ENCODE results near the gene GPR65.
"Not testable (repeated sequence)": the region's sequence is repeated elsewhere in the genome, so short reads cannot be mapped to it uniquely, and the experiment has no call there.

The GPR65 gene

DNA sequence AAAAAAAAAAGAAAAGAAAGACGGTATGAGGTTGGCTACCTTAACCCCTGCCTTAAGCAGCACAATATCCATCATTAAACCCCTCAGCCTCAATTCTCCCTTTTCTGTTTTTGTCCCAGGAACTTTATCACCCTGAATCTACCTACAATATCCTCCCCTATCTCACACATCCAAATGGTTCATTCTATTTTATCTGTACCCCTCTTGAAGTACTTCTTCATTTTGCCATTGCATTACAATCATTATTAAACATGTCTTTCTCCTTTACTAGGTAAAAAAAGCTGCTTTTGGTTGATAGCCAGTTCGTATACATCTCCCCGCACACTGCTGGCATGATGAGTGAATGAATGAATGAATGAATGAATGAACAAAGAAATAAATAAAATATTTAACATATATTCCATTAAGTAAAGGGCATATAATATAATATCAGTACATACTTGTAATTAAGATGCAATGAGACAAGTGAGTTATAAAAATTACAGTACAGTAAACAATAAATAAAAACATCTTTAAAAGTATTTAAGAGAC, 364 bp upstream of the GPR65 start:
- no peak for DNase-seq

DNA sequence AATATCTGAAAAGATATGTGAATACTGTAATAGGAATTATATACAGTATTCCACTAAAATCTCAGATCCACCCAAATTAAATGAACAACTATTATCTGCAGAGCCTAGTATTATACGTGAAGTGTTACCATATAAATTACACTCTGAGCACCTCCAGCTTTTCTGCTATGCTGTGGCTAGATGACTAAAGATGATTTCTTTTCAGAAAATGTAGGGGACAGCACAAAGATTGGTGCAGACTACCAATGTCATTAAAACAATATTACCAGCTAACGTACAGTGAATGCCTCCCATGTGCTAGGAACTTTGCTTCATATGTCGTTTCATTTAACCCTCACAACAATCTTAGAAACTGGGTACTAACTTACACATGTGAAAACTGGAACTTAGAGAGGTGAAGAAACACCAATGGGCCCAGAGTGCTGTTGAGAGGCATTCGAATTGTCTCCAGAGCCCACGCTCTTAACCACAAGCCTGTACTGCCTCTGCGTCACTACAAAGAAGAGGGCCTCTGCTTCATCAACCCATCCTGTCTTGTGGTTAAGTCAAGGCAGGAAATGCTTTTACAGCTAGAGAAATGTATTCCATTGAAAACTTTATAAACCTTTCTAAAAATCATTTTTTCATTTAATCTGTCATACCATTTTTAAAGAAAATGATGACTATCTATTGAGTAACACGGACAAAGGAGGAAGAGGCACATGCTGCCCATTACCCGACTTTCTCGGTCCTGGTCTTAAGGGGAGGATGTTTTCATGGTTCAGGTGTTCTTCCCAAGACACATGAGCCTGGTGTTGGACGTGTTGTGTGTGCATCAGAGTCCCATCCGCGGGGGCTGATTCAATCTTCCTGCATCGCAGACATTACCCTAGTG, 1.3 kb downstream of the GPR65 start:
- DNase-seq: no peak

DNA sequence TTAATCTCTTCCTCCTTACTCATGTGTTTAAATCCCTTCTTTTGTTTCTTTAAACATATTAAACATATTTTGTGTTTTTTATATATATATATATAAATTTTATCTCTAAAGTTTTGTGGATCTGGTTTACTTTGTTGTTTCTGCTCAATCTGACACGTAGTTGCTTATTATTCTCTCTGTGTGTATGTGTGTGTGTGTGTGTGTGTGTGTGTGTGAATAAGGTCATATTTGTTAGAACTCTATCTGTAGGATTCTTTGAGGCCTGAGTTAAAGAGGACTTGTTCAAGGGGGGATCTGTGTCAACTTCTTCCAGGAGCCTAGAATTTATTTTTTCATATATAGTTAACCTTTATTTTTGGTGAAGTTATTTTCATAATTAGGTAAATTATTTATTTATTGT, 2.7 kb downstream of the GPR65 start:
- DNase-seq: no peak

GRCh38 chr14:88008039-88008742, 3.3 kb downstream of the GPR65 start:
- DNase-seq: no peak

DNA sequence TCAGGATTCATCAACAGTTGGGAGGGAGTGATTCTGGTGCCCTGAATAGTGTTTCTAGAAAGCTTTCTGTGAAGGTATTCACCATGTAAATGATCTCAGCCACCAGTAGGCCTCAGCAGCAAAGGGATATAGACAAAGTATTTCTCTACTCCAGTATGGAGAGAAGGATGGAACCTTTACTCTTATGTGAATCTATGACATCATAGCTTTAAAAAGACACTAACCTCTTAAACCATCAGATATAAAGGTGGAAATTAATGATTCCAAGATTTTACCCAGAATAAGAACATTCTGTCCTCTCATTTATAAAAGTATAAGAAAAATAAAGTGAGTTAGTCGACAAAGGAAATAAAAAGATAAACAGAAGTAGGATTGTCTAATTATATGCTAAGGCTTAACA, 4.6 kb downstream of the GPR65 start:
- DNase-seq: no peak

DNA sequence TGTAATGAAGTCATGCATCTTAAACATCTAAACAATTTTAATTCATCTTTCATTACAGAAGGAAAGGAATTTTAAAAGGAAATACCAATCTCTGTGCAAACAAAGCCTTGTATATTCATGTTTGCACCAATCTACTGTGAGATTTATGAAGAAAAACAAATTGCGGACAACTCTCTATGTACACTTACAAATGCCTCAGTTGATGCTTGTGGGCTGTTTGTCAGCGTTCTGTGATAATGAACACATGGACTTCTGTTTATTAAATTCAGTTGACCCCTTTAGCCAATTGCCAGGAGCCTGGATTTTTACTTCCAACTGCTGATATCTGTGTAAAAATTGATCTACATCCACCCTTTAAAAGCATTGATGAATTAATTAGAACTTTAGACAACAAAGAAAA, 5.4 kb downstream of the GPR65 start:
- no peak for DNase-seq

DNA sequence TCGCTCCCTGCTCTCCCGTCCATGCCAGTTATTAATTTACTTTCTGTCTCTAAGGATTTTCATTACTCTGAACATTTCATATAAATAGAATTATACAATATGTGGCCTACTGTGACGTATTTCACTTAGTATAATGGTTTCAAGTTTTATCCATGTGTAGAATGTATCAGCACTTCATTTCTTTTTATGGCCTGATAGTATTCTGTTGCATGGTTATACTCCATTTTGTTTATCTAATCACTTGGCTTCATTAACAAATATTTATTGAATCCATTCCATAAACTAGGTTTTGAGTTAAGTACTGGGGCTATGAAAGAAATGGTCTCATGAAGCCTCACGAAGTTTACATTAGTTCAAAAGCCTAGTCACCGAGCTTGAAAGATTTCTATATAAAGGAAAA, 7.6 kb downstream of the GPR65 start:
- DNase-seq: no peak

- peak; percentile 64 for DNase-seq
Measured at GRCh38 chr14:88013750-88014349, 8.9 kb downstream of the GPR65 start.

- no peak for DNase-seq
Measured at GRCh38 chr14:88016768-88017167, 11.8 kb downstream of the GPR65 start.

- no peak for DNase-seq
Measured at GRCh38 chr14:88017535-88017934, 12.6 kb downstream of the GPR65 start.

- DNase-seq: no peak
Measured at GRCh38 chr14:88023658-88024187, 18.8 kb downstream of the GPR65 start.

DNA sequence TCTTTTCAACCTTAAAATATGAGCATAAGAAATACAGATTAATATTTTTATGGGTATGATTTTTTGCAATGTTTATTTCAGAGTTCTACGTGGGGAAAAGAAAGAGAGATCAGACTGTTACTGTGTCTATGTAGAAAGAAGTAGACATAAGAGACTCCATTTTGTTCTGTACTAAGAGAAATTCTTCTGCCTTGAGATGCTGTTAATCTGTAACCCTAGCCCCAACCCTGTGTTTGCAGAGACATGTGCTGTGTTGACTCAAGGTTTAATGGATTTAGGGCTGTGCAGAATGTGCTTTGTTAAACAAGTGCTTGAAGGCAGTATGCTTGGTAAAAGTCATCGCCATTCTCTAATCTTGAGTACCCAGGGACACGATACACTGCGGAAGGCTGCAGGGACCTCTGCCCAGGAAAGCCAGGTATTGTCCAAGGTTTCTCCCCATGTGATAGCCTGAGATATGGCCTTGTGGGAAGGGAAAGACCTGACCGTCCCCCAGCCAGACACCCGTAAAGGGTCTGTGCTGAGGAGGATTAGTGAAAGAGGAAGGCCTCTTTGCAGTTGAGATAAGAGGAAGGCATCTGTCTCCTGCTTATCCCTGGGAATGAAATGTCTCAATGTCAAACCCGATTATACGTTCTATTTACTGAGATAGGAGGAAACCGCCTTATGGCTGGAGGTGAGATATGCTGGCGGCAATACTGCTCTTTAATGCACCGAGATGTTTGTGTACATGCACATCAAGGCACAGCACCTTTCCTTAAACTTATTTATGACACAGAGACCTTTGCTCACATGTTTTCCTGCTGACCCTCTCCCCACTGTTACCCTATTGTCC, 19.5 kb downstream of the GPR65 start:
- DNase-seq: not testable (repeated sequence)

- DNase-seq: no peak
Measured at GRCh38 chr14:88025313-88025712, 20.4 kb downstream of the GPR65 start.

GRCh38 chr14:88026890-88027289, 22.0 kb downstream of the GPR65 start:
- no peak for DNase-seq

DNA sequence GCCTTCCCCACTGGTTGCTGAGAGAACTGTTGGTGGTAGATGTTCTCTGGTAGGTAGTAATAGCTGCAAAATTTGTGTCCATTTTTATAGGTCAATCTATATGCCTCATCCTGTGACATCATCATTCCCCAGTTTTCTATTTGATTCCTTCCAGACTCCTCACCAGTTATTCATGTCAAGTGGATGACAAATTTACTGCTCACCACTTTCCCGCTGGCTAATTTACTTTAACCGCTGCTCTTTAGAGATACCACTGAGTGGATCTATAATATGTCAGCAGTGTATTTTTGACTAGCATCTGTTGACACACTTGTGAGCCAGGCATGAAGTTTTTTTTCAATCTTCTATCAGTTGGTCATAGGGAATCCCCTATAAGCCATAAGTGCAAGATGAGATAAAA, 24.6 kb downstream of the GPR65 start:
- DNase-seq: no peak

DNA sequence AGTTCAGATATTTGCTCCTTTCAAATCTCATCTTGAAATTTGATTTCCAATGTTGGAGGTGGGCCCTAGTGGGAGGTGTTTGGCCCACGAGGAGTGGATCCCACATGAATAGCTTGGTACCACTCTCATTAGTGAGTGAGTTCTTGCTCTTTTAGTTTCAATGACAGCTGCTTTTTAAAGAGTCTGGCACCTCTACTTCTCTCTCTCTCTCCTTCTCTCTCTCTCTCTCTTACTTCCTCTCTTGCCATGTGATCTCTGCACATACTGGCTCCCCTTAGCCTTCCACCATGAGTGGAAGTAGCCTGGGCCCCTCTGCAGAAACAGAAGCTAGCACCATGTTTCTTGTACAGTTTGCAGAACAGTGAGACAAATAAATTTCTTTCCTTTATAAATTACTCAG, 25.1 kb downstream of the GPR65 start:
- DNase-seq: no peak

- DNase-seq: no peak
Measured at GRCh38 chr14:88030892-88031291, 26.0 kb downstream of the GPR65 start.

DNA sequence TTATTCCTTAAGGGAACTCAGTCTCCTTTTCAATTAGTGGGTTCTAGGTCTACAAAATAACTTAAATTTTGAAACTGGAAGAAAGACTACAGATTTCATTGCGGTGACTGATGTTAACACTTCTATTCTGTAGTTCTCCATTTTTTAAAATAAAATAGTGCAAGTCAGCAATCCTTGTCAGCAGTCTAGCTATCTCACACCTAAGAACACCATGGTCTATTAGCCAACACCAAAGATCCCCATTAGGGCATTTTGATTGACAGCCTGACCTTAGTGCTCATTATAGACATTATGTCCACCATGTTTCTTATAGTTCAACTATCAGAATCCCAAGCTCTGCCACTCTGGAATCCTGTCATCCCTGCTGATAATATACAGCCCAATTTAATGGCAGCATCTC, 27.4 kb downstream of the GPR65 start:
- DNase-seq: no peak

DNA sequence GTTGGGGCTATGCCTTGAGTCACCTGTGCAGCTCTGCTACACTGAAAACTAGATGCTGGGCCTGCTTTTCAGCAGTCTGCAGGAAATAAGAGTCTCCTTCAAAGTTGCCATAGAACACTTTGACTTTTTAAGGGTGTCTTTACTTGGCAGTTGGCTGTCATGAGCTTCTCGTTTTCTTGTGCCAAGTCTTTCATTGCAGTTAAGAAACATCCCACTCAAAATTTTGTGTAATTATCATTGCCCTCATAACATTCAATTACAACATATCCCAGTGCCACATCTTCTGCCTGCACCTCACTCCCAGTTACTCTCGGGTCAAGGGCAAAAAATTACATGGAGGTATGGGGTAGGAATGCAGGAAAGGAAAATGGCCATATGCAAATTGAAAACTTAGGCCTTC, 29.1 kb downstream of the GPR65 start:
- DNase-seq: no peak

- DNase-seq: no peak
Measured at GRCh38 chr14:88036422-88036821, 31.5 kb downstream of the GPR65 start.

DNA sequence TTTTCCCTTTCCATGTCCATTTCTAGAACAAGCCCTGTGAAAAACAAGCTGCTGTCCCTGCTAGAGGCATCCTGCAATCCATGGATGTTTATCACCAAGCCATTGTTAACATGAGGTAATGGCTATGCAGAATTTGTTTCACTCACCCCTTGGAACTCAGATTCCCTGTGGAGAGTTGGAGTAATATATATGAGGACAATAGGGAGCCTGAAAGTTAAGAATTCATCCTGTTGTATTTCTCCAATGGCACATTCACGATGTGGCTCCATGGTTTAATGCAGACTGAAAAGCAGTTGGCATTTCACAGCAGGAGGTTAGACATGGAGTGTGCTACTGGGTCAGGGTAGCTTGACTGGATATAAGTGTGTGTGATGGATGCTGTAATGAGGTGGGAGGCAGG, 32.4 kb downstream of the GPR65 start:
- no peak for DNase-seq

DNA sequence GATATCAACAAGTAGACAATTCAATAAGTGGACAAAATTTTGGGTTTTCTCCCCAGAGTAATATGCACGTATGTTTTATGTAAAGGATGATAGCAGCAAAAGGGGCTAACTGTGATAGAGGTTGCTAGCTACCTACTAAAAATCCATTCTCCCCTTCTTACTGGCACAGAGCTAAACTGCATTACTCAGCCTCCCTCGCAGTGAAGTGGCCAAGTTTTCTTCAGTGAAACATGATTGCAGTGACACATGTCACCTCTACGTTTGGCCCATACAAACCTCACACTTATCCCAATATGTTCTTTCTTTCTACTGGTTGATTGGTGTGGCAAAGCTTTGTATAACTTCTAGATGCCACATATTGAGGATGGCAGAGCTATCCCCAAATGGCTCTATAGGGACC, 34.3 kb downstream of the GPR65 start:
- no peak for DNase-seq

GRCh38 chr14:88040146-88040545, 35.2 kb downstream of the GPR65 start:
- DNase-seq: no peak
